Stimulated activated CD8-positive, alpha-beta memory T cell treated with anti-CD3 and anti-CD28 coated beads, Interleukin-15, amount 100 ng/mL, for 4 hours (primary cell): ENCODE measurements around the gene TRIM54.
"Not testable (repeated sequence)": the region's sequence is repeated elsewhere in the genome, so short reads cannot be mapped to it uniquely, and the experiment has no call there.

Source experiments
- DNase-seq, 2 donors: peaks; one replicate each; pipeline ENCODE4 v3.0.0-alpha.2; 2020; ENCODE audit warnings: low read depth in 2 of 2

TRIM54 gene

DNA sequence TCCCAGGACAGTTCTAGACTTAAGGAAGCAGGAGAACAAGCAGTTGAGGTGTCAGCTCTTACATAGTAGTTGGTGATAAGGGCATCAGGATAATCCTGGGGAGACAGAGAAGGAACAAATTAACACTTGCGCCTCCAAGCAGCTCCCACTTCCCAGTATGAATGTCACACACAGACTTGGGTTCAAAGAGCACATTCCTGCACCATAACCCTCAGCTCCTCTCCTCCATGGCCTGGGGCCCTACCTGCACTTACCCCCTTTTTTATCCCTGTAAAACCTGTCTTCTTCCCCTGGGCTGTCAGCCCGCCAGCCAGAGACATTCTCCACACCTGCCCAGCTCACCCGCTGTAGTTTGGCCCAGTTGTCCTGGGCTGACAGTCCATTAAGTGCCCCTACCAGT lies 29.9 kb downstream of the TRIM54 start:
- DNase-seq: no peak

- DNase-seq: no peak
Observed at GRCh38 chr2:27313882-27314645, 31.8 kb downstream of the TRIM54 start.

DNA sequence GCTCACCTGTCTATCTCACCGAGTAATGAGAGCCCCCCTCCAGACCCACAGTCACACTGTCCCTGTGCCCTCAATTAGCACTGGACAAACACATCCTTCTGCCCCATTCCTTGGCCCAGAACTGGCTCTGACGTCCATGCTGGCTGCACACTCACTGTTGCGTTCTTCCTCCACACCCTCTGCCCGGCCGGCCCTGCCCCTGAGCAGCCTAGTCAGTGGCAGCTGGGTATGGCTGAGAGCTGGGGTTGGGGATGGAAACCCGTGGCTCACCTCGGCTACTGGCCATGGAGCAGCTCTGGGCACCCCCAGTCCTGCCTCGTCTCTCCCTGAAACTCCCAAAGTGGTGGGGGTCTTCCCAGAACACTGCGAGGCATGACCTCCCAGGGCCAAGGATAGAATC lies 32.5 kb downstream of the TRIM54 start:
- DNase-seq: no peak

GRCh38 chr2:27315122-27315521 lies 32.9 kb downstream of the TRIM54 start:
- no peak for DNase-seq

DNA sequence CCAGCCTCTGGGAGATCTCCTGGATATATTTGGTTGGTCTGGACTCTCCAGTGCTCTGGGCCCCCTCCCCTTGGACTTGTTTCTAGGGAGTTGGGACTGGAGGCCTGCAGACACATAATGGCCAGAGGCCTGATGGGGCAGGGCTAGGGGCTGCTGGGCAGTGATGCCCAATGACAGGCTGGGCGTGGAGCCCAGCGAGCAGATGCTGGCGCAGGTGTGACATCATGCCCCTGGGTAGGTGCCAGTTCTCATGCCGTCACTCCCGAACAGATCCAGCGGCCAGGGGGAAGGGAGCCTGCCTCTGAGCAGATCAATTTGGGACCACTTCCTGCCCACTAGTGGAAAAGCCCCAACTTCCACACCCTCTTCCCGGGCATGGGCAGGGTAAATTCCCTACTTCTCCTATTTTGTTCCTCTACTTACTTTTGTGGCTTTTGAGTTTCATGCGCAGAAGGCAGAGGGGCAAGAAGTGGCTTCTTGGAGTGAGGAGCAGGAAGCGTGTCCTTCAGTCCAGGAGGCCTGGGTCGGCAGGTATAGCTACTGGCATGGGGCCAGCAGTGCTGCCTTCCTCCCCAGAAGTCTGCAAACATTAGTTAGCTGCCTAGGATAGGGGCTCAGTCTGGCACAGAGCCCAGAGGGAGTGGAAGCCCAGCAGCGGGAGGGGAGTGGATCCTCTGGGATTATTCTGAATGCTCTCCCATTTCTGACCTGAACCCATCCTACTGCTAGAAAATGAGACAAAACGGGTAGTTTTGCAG lies 34.6 kb downstream of the TRIM54 start:
- DNase-seq: no peak

DNA sequence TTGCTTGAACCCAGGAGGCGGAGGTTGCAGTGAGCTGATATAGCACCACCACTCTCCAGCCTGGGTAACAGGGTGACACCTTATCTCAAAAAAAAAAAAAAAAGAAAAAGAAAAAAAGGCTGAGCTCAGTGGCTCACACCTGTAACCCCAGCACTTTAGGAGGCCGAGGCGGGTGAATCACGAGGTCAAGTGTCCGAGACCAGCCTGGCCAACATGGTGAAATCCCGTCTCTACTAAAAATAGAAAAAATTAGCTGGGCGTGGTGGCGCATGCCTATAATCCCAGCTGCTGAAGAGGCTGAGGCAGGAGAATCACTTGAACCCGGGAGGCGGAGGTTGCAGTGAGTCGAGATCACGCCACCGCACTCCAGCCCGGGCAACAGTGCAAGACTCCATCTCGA lies 37.6 kb downstream of the TRIM54 start:
- not testable (repeated sequence) for DNase-seq

GRCh38 chr2:27320958-27321543 lies 38.8 kb downstream of the TRIM54 start:
- DNase-seq: no peak

DNA sequence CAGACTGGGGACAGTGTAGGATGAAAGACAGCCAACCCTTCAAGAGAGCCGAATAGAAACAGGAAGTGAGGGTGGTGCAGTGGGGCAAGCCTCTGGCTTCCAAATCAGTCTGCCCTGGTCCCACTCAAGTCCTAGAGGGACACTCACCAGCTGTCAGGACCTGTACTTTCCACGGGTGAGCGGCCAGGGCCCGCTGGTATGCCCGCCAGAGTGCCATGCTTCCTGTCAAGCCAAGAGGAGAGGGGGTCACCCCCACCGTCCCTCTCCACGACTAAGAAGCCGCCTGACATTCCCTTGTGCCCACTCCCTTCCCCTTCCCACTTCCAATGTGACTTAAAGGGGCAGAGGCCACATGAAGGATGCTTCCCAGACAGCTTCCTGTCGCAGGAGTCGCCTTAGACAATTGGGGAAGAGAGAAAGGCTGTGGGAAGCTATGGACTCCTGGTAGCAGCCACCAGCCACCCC lies 40.1 kb downstream of the TRIM54 start:
- no peak for DNase-seq

GRCh38 chr2:27322766-27323595 lies 40.8 kb downstream of the TRIM54 start, which contains the start of gene MPV17:
Gene MPV17 (minus strand): TSS chr2:27323097. CDS start chr2:27322517, 580 bp downstream.
- peak; percentile 70 to 75 for DNase-seq

- no peak for DNase-seq
Observed at GRCh38 chr2:27323596-27324285, 41.5 kb downstream of the TRIM54 start.

- no peak for DNase-seq
Observed at GRCh38 chr2:27324720-27325119, 42.5 kb downstream of the TRIM54 start.

DNA sequence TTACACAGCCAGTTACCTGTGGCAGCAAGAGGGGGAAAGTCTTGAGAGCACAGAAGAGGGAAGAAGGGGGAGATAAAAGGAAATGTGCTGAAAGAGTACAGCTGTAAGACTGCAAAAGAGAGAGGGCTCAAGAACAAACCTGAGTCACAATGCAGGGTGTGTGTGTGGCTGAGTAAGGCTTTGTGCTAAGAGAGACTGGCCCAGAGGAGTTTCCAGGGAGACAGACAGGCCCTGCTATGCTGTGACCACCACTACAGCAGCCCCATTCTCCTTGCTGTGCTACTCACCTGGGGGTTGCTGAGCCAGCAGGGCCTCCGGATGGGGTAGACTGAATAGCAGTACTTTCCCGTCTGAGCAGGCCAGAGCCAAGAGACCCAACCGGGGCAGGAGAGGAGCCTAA lies 53.1 kb downstream of the TRIM54 start:
- no peak for DNase-seq

DNA sequence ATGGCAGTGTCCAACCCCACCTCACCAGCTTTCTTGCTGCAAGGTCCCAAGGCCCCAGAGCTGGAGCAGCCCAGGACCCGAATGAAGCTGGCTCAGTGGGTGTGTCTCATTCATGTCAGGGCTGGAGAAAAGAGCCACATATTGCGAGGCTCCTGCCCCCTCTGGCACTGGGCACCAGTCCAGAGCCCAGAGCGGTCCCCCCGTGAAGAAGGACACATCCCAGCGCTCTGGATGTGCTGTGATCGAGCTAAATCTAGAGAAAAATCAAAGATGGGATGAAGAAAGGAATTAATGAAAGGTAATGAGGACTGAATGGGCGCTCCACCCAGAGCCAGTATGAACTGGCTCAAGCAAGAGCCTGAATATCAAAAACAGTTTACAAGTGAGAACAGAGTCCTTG lies 53.9 kb downstream of the TRIM54 start:
- DNase-seq: no peak

DNA sequence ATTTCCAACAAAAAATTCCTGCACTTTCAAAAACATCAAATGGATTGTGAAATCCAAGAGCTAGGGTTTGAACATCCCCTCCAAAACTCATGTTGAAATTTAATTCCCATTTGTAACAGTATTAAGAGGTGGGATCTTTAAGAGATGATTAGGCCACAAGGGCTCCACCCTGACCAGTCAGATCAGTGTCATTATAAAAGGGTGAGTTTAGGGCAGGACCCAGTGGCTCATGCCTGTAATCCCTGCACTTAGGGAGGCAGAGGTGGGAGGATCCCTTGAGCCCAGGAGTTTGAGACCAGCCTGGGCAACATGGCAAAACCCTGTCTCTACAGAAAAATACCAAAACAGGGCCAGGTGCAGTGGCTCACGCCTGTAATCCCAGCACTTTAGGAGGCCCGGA lies 65.4 kb downstream of the TRIM54 start:
- DNase-seq: no peak

DNA sequence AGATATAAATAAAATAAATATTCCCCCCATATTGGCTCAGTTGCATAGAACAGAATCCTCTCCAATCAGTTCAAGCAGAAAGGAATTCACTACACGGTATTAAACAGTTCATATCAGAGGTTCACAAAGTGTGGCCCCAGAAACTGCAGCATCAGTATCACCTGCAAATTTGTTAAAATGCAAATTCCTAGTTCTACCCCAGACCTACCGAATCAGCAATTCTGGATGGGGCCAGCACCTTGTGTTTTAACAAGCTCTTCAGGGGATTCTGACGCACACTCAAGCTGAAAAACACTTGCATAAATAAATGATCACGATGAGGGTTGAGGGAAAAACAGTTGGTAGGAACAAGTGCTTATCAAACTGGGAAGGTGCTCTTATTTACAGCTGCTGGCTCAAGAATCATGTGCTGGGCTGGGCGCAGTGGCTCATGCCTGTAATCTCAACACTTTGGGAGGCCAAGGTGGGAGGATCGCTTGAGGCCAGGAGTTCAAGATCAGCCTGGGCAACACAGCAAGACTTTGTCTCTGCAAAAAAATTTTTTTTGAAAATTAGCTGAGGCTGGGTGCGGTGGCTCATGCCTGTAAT lies 68.0 kb downstream of the TRIM54 start:
- no peak for DNase-seq

GRCh38 chr2:27351802-27352598 lies 69.8 kb downstream of the TRIM54 start:
- DNase-seq: no peak

DNA sequence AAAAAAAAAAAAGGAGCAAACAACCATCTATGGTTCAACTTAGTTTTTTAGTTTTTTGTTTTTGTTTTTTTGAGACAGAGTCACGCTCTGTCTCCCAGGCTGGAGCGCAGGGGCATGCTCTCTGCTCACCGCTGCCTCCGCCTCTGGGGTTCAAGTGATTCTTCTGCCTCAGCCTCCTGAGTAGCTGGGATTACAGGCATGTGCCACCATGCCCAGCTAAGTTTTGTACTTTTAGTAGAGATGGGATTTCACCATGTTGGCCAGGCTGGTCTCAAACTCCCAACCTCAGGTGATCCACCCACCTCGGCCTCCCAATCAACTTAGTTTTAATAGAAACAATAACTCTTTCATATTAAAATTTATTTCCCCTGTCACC lies 71.1 kb downstream of the TRIM54 start:
- not testable (repeated sequence) for DNase-seq

GRCh38 chr2:27353762-27354596 lies 71.8 kb downstream of the TRIM54 start:
- DNase-seq: no peak

DNA sequence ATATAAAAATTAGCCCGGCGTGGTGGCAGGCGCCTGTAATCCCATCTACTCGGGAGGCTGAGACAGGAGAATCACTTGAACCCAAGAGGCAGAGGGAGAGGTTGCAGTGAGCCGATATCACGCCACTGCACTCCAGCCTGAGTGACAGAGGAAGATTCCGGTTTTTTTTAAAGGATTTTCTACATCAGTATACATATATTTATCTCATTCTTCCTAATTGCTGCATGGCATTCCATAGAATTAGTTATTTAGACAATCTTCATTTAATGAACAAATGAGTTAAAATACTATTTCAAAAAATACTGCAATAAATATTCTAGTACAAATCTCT lies 72.3 kb downstream of the TRIM54 start:
- DNase-seq: no peak
